HG03159 (cell line): ENCODE data around the gene CD300LD.
"Not testable (repeated sequence)": the region's sequence is repeated elsewhere in the genome, so short reads cannot be mapped to it uniquely, and the experiment has no call there.

ENCODE experiments used
- ATAC-seq: cut with Tn5 transposase; IDR thresholded peaks from one replicate; pipeline ENCODE4 v1.9.1; 2021; ENCODE audit warnings: mild to moderate bottlenecking, moderate library complexity; ENCODE audit not compliant: unreplicated experiment

The CD300LD gene

GRCh38 chr17:74573635-74574034, 18.4 kb downstream of the CD300LD start:
- not testable (repeated sequence) for ATAC-seq

- no peak for ATAC-seq
These were observed 18.9 kb downstream of the CD300LD start for GRCh38 chr17:74573169-74573568.

GRCh38 chr17:74571621-74572270, 20.3 kb downstream of the CD300LD start:
- ATAC-seq = no peak

- ATAC-seq = no peak
These were observed 22.8 kb downstream of the CD300LD start for GRCh38 chr17:74569020-74570003.

- no peak for ATAC-seq
These were observed 23.8 kb downstream of the CD300LD start for GRCh38 chr17:74568106-74568873.

GRCh38 chr17:74567397-74567796, 24.7 kb downstream of the CD300LD start, which contains the start of gene CD300H:
TSS of gene CD300H (minus strand) at chr17:74567509.
- ATAC-seq = no peak

GRCh38 chr17:74566132-74566753, 25.8 kb downstream of the CD300LD start:
- no peak for ATAC-seq

GRCh38 chr17:74565126-74565525, 27.0 kb downstream of the CD300LD start:
- no peak for ATAC-seq

GRCh38 chr17:74563358-74563757, 28.7 kb downstream of the CD300LD start:
- no peak for ATAC-seq

- ATAC-seq = no peak
These were observed 30.5 kb downstream of the CD300LD start for GRCh38 chr17:74561586-74561985.

- ATAC-seq = no peak
These were observed 33.1 kb downstream of the CD300LD start for GRCh38 chr17:74558882-74559519.

- ATAC-seq = not testable (repeated sequence)
These were observed 33.7 kb downstream of the CD300LD start for GRCh38 chr17:74558402-74558801.

- ATAC-seq = no peak
These were observed 36.6 kb downstream of the CD300LD start for GRCh38 chr17:74555427-74555940.

GRCh38 chr17:74554909-74555308, 37.2 kb downstream of the CD300LD start:
- ATAC-seq = no peak

GRCh38 chr17:74552037-74552436, 40.0 kb downstream of the CD300LD start:
- ATAC-seq = no peak

GRCh38 chr17:74550602-74551001, 41.5 kb downstream of the CD300LD start:
- ATAC-seq = no peak

GRCh38 chr17:74549343-74549742, 42.7 kb downstream of the CD300LD start:
- ATAC-seq = no peak

- ATAC-seq = no peak
These were observed 44.3 kb downstream of the CD300LD start for GRCh38 chr17:74547736-74548135.

GRCh38 chr17:74547264-74547663, 44.8 kb downstream of the CD300LD start:
- no peak for ATAC-seq

- no peak for ATAC-seq
These were observed 45.5 kb downstream of the CD300LD start for GRCh38 chr17:74546586-74546985.
